Measurements from ENCODE around the gene SPEF1. TPM values are rescaled to one million over a fixed set of nuclear protein-coding genes. Genes with fewer than 3 reads are reported as not detected.
A peak's percentile ranks its signal among the peaks of the same experiment; 100 is the strongest.

SPEF1 gene
- total and polyA plus RNA-seq, 2 of the 13 experiments (the other 11 are each of a cell fraction or from before 2014, with no cell fraction given), result 0.11 to 0.27 TPM

GRCh38 chr20:3739926-3740451, 41.3 kb downstream of the SPEF1 start (continued):
- no peak; the same call in 1 of the 2 replicates for TF ChIP-seq UBTF (CRISPR knock-in tag; IDR thresholded peaks at IDR 0.05)
- no peak for TF ChIP-seq ELF3 (CRISPR knock-in tag; IDR thresholded peaks at IDR 0.05)
- peak; percentile 62 for TF ChIP-seq ZFX (CRISPR knock-in tag; IDR thresholded peaks at IDR 0.05; ENCODE audit: low read depth)
- TF ChIP-seq ZNF30 (CRISPR knock-in tag; IDR thresholded peaks at IDR 0.05), result 0 out of 2 replicates have a peak, but pooled peaks have one; percentile 18
- TF ChIP-seq HNRNPL (IDR thresholded peaks at IDR 0.05; ENCODE audit: low read depth, low read length), result 0 out of 2 replicates have a peak, but pooled peaks have one; percentile 61
- TF ChIP-seq ZNF709 (CRISPR knock-in tag; IDR thresholded peaks at IDR 0.05), result 0 out of 2 replicates have a peak, but pooled peaks have one; percentile 40
- TF ChIP-seq, protein P1, sequence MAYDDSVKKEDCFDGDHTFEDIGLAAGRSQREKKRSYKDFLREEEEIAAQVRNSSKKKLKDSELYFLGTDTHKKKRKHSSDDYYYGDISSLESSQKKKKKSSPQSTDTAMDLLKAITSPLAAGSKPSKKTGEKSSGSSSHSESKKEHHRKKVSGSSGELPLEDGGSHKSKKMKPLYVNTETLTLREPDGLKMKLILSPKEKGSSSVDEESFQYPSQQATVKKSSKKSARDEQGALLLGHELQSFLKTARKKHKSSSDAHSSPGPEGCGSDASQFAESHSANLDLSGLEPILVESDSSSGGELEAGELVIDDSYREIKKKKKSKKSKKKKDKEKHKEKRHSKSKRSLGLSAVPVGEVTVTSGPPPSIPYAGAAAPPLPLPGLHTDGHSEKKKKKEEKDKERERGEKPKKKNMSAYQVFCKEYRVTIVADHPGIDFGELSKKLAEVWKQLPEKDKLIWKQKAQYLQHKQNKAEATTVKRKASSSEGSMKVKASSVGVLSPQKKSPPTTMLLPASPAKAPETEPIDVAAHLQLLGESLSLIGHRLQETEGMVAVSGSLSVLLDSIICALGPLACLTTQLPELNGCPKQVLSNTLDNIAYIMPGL (CRISPR knock-in tag; IDR thresholded peaks at IDR 0.05; ENCODE audit: borderline replicate concordance in 1 of 2, low read depth in 1 of 2), result no peak
- 0 out of 2 replicates have a peak, but pooled peaks have one; percentile 13 for TF ChIP-seq MTA1 (CRISPR knock-in tag; IDR thresholded peaks at IDR 0.05; ENCODE audit: borderline replicate concordance)
- TF ChIP-seq, protein P2, sequence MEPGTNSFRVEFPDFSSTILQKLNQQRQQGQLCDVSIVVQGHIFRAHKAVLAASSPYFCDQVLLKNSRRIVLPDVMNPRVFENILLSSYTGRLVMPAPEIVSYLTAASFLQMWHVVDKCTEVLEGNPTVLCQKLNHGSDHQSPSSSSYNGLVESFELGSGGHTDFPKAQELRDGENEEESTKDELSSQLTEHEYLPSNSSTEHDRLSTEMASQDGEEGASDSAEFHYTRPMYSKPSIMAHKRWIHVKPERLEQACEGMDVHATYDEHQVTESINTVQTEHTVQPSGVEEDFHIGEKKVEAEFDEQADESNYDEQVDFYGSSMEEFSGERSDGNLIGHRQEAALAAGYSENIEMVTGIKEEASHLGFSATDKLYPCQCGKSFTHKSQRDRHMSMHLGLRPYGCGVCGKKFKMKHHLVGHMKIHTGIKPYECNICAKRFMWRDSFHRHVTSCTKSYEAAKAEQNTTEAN (CRISPR knock-in tag; conservative IDR thresholded peaks at IDR 0.05), result 0 out of 2 replicates have a peak, but pooled peaks have one; percentile 14
- peak; percentile 52; the same call in 1 of the 2 replicates for TF ChIP-seq ZNF350 (CRISPR knock-in tag; IDR thresholded peaks at IDR 0.05; ENCODE audit: borderline replicate concordance, low read depth)
- 0 out of 2 replicates have a peak, but pooled peaks have one; percentile 16 for TF ChIP-seq ZMAT3 (CRISPR knock-in tag; conservative IDR thresholded peaks at IDR 0.05)
- TF ChIP-seq ZNF138 (CRISPR knock-in tag; IDR thresholded peaks at IDR 0.05; ENCODE audit: low read depth), result 0 out of 2 replicates have a peak, but pooled peaks have one; percentile 13
- TF ChIP-seq ZNF589 (CRISPR knock-in tag; conservative IDR thresholded peaks at IDR 0.05), result no peak
- no peak for TF ChIP-seq TAF1 (CRISPR knock-in tag; IDR thresholded peaks at IDR 0.05)
- TF ChIP-seq AKNA (CRISPR knock-in tag; IDR thresholded peaks at IDR 0.05; ENCODE audit: borderline replicate concordance), result no peak
- 0 out of 2 replicates have a peak, but pooled peaks have one; percentile 4 for TF ChIP-seq ZNF788 (CRISPR knock-in tag; IDR thresholded peaks at IDR 0.05; ENCODE audit: borderline replicate concordance)
